Astrocyte of the spinal cord (primary cell): ENCODE measurements around the gene BCL11A.

Experiments
- DNase-seq: peaks from one replicate; pipeline ENCODE4 v3.0.0; 2011; ENCODE audit warnings: low read depth, low spot score
- H3K4me3 ChIP-seq: 2 replicates; pipeline ENCODE4 v1.5.1; 2011; ENCODE audit warnings: low read depth, mild to moderate bottlenecking, low read length, moderate library complexity
- CTCF ChIP-seq: IDR thresholded peaks from 2 replicates; pipeline ENCODE4 v1.5.1; 2012; ENCODE audit warnings: low read depth, mild to moderate bottlenecking, low read length, inconsistent platforms
- in situ Hi-C: cut with HindIII; loops from 2 replicates; pipeline ENCODE4 v1.10.0; 2017; ENCODE audit warnings: low sequenced_read_pairs

The BCL11A gene

GRCh38 chr2:60577682-60578283 is 24.3 kb upstream of the BCL11A start:
- no peak overlapping the region for H3K4me3 ChIP-seq
- no peak for TF ChIP-seq CTCF
- DNase-seq: no peak
- in situ Hi-C loops: no loop called here

GRCh38 chr2:60573251-60573650 is 19.8 kb upstream of the BCL11A start:
- TF ChIP-seq CTCF: no peak
- in situ Hi-C loops: no loop called here
- H3K4me3 ChIP-seq: no peak overlapping the region

DNA sequence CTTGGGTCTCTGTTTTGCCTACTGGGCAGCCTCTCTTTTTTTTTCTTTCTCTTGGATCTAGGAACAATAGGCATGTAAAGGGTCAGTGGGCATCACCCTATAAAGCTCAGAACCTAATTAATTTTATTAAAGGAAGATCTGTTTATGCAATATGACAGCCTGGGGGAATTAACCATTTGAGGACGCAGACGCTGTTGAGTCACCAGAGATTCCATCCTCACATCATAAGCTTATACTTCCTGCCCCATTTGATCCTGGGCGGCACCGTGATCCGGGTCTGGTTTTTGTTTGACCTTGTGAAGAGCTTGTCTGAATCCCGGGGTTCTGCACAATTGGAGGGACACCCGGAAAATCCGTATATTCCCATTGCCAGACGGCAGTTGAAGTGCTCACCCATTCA is 16.8 kb upstream of the BCL11A start:
- DNase-seq: no peak
- TF ChIP-seq CTCF: no peak
- in situ Hi-C loops: no loop called here
- no peak overlapping the region for H3K4me3 ChIP-seq

More at GRCh38 chr2:60573251-60573650, 19.8 kb upstream of the BCL11A start:
- DNase-seq: no peak

GRCh38 chr2:60569680-60570111 is 16.2 kb upstream of the BCL11A start:
- no peak for DNase-seq
- peak overlapping the region; percentile 30 for H3K4me3 ChIP-seq
- no peak for TF ChIP-seq CTCF
- in situ Hi-C loops: no loop called here

DNA sequence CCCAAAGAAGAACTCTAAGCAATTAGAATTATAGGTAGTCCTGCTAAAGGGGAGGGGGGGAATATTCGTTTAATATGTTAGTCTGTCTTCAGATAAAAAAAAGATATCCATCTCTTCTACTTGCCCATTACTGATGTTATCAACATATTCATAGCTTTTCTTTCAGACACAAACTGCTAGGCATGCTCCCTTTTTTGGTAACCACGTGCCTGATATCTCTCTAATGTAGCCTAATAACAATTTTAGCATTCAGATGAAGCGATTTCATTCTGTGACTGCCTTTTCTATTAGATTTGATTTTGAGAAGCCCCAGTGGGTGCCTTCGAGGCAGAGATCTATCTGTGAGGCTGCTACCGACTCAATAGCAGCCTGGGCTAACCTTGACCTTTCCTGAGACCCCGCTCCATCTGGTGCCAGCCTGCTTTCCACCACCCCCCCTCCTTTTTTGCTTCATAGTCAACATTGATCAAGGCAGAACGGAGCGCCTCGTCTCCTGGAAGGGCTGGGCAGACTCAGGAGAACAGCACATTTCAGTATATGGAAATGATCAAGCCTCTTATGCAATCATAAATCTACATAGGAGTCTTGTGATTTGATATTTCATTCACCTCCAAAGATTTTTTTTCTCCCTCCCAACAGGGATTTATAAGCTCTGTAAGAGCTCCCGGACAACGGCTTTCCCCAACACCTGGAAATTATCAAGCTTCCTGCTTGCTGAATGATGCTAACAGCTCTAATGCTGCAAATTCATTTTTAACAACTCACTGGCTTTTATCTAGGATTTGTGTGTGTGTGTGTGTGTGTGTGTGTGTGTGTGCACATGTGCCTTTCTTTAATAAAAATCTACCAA is 14.7 kb upstream of the BCL11A start:
- in situ Hi-C loops: no loop called here
- TF ChIP-seq CTCF: no peak

DNA sequence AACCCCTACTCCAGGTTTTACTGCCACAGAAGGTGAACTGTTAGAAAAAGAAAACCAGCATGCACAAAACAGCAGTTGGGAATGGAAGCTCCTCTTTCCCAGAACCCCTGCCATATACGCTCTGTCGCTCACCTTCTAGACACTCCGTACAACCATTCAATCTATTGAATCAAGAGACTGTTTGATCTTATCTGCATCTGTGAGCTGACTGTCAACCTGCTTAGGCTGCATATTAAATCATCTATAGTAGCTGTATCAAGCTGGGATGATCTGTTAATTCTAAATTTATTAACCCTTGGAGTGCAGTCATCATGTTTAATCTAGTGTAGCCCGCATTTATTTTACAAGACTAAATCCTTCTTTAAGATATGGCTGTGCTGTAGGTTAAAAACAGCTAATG is 13.6 kb upstream of the BCL11A start:
- in situ Hi-C loops: no loop called here
- no peak for TF ChIP-seq CTCF
- no peak overlapping the region for H3K4me3 ChIP-seq

More for the DNA sequence above, 14.7 kb upstream of the BCL11A start:
- H3K4me3 ChIP-seq: no peak overlapping the region
- no peak for DNase-seq

More for the DNA sequence above, 13.6 kb upstream of the BCL11A start:
- no peak for DNase-seq
